Skeletal muscle tissue (tissue), 4 donors: ENCODE data around the gene SKIC8. TPM values are rescaled to one million over a fixed set of nuclear protein-coding genes. Genes with fewer than 3 reads are reported as not detected.

Experiments used
- H3K27ac ChIP-seq: one replicate; pipeline ENCODE4 v1.7.0; 2013; ENCODE audit warnings: mild to moderate bottlenecking, low read depth, low read length, inconsistent platforms
- H3K27me3 ChIP-seq, 3 donors: one replicate each; pipeline ENCODE4 v1.7.0; 2013; ENCODE audit warnings: low read length in 3 of 3; ENCODE audit not compliant: control insufficient read depth in 3 of 3, insufficient read depth in 3 of 3
- H3K36me3 ChIP-seq, 3 donors: one replicate each; pipeline ENCODE4 v1.7.0; 2013; ENCODE audit warnings: low read length in 3 of 3; ENCODE audit not compliant: control insufficient read depth in 3 of 3, insufficient read depth in 3 of 3
- H3K4me1 ChIP-seq, 3 donors: one replicate each; pipeline ENCODE4 v1.7.0; 2013; ENCODE audit warnings: low read length in 3 of 3, mild to moderate bottlenecking in 3 of 3; ENCODE audit not compliant: control insufficient read depth in 3 of 3, insufficient read depth in 3 of 3
- H3K4me3 ChIP-seq, 3 donors: one replicate each; pipeline ENCODE4 v1.7.0; 2013; ENCODE audit warnings: low read length in 3 of 3
- H3K9ac ChIP-seq, 3 donors: one replicate each; pipeline ENCODE4 v1.7.0; 2013; ENCODE audit warnings: low read length in 3 of 3, mild to moderate bottlenecking in 3 of 3, moderate library complexity in 2 of 3, low read depth in 1 of 3
- H3K9me3 ChIP-seq, 3 donors: one replicate each; pipeline ENCODE4 v1.7.0; 2013; ENCODE audit warnings: low read length in 3 of 3; ENCODE audit not compliant: control insufficient read depth in 3 of 3
- total RNA-seq: library from RNA; depleted of rRNA; stranded (reverse); fragments of >200 nt; gene quantifications from one replicate; pipeline ENCODE4 v1.2.3, GENCODE V29; 2014
- donor health status: Osteomylitis.

Gene SKIC8
- total RNA-seq, 1 donor from 2014 or later: 56.9 TPM

DNA sequence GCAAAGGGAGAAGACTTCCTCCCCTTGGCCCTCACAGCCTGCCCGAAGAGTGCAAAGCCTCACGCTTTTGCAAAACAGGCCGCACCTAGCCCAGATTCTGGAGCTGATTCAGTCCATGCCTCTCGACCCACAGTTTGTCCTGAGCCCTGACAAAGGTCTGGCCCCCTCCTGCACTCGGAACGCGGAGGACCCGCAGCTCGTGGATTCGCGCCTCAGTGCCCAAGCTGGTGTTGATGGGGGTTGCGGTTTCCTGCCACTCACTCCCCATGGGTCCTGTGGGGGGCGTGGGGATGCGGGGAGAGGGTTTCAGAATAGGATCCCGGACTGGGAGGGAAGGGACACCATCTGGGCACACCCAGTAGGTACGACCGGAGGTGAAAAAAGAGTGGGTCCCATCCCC is 40.1 kb upstream of the SKIC8 start:
- peaks cover 58 to 65% (median 61%) of the 10 kb centered on the region in 3 donors for H3K27me3 ChIP-seq
- H3K36me3 ChIP-seq: no peaks in the 10 kb centered on the region
- H3K9me3 ChIP-seq: no peaks in the 10 kb centered on the region
- H3K9ac ChIP-seq: no peak overlapping the region
- H3K4me1 ChIP-seq: peaks cover 6 to 11% (median 10%) of the 10 kb centered on the region in 3 donors
- no peak overlapping the region for H3K27ac ChIP-seq
- H3K4me3 ChIP-seq: no peak overlapping the region

DNA sequence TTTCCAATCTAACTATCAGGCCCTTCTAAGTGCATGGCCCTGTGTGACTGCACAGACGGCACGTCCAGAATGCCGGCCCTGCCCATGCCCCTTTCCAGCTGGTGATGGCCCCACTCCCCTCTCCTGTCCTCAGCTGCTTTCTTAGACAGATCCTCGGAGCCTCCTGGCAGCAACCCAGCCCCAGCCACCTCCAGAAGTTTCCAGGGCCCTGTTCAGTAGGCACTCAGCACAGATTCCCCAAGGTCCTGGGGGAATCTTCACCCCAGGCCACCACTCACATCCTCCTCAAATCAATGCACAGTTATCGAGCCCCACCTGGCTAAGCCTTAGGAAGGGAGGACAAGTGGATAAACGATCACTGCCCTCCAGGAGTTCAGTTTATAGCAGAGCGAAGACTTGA is 39.4 kb upstream of the SKIC8 start:
- Histone ChIP-seq H3K27me3 (peaks cover 58 to 65% (median 61%) of the 10 kb centered on the region in 3 donors), H3K4me3 (no peak overlapping the region), H3K36me3 (no peaks in the 10 kb centered on the region), H3K27ac (no peak overlapping the region), H3K4me1 (peaks cover 6 to 11% (median 10%) of the 10 kb centered on the region in 3 donors), H3K9ac (no peak overlapping the region), H3K9me3 (no peaks in the 10 kb centered on the region)

DNA sequence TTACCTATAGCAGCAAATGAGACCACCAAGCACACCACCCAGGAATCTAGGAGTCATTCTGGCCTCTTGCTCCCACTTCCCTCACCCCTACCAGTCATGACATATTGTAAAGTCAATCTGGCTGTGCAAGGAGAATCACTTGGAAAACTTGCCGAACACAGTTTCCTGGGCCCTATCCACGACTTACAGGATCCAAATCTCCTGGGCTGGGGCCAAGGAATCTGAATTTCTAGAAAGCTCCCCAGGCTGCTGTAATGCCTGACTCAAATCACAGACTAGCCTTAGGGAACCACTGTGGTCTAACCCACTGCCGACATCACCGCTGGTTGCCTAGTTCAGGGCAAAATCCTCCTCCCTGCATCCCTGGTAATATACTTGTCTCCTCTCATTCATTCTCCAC is 36.6 kb upstream of the SKIC8 start:
- Histone ChIP-seq H3K4me3 (no peak overlapping the region), H3K9me3 (no peaks in the 10 kb centered on the region), H3K27ac (no peak overlapping the region), H3K27me3 (peaks cover 41 to 55% (median 54%) of the 10 kb centered on the region in 3 donors), H3K36me3 (no peaks in the 10 kb centered on the region), H3K9ac (no peak overlapping the region), H3K4me1 (peaks cover 5 to 8% (median 7%) of the 10 kb centered on the region in 3 donors)

GRCh38 chr15:78334845-78335244 is 35.4 kb upstream of the SKIC8 start:
- H3K27me3 ChIP-seq: peaks cover 32 to 46% (median 44%) of the 10 kb centered on the region in 3 donors
- H3K36me3 ChIP-seq: no peaks in the 10 kb centered on the region
- no peaks in the 10 kb centered on the region for H3K9me3 ChIP-seq
- H3K4me1 ChIP-seq: no peaks in the 10 kb centered on the region
- no peak overlapping the region for H3K9ac ChIP-seq
- H3K4me3 ChIP-seq: no peak overlapping the region
- H3K27ac ChIP-seq: no peak overlapping the region

- no peaks in the 10 kb centered on the region for H3K4me1 ChIP-seq
- no peak overlapping the region for H3K9ac ChIP-seq
- H3K36me3 ChIP-seq: no peaks in the 10 kb centered on the region
- peaks cover 0 to 7% (median 3%) of the 10 kb centered on the region in 3 donors for H3K27me3 ChIP-seq
- H3K27ac ChIP-seq: no peak overlapping the region
- no peak overlapping the region for H3K4me3 ChIP-seq
- H3K9me3 ChIP-seq: no peaks in the 10 kb centered on the region
Measured at GRCh38 chr15:78329625-78330024, 30.2 kb upstream of the SKIC8 start.

- Histone ChIP-seq H3K9me3 (no peaks in the 10 kb centered on the region), H3K36me3 (no peaks in the 10 kb centered on the region), H3K4me1 (peaks cover 0 to 2% (median 0%) of the 10 kb centered on the region in 3 donors), H3K27ac (no peak overlapping the region), H3K27me3 (peaks cover 0 to 4% (median 0%) of the 10 kb centered on the region in 3 donors), H3K4me3 (no peak overlapping the region), H3K9ac (no peak overlapping the region)
Measured at GRCh38 chr15:78327466-78327865, 28.1 kb upstream of the SKIC8 start.

DNA sequence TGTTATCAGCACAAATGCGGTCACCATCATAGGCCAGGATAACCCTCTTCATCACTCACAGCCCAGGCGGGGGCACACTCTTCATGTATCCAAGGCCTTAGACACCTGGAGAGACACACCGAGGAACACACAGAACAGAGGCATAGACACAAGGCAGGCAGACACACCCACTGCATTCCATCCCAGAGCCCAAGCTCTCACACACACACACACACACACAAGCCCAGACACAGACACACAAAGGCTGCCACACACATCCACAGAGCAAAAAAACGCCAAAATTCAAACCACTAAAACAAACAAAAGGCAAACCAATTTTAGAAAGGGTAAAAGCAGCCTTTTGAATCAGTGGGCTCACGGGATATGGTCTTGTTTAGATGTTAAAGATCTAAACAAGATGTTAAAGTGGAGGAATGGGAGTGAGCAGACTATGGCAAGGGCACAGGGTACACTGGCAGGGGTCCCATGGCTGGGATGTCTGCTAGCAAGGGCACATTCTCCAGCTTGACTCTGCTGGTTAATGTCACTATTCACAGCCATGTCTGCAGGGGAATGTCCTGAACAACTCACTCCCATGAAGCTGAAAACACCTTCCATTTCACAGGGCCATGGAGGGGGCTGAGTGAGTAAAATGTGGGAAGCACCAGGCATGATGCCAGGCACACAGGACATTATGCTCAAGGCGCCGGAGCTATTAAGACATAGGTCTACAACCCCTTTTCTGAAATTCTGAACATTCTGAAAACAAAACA is 25.9 kb upstream of the SKIC8 start:
- Histone ChIP-seq H3K36me3 (no peaks in the 10 kb centered on the region), H3K27ac (no peak overlapping the region), H3K4me3 (no peak overlapping the region), H3K27me3 (no peaks in the 10 kb centered on the region), H3K4me1 (peaks cover 0 to 4% (median 2%) of the 10 kb centered on the region in 3 donors), H3K9ac (no peak overlapping the region), H3K9me3 (no peaks in the 10 kb centered on the region)

GRCh38 chr15:78324144-78324543 is 24.7 kb upstream of the SKIC8 start:
- H3K27me3 ChIP-seq: no peaks in the 10 kb centered on the region
- no peak overlapping the region for H3K9ac ChIP-seq
- peaks cover 0 to 4% (median 2%) of the 10 kb centered on the region in 3 donors for H3K4me1 ChIP-seq
- H3K27ac ChIP-seq: no peak overlapping the region
- no peaks in the 10 kb centered on the region for H3K36me3 ChIP-seq
- no peaks in the 10 kb centered on the region for H3K9me3 ChIP-seq
- no peak overlapping the region for H3K4me3 ChIP-seq

- no peak overlapping the region for H3K9ac ChIP-seq
- no peaks in the 10 kb centered on the region for H3K27me3 ChIP-seq
- no peaks in the 10 kb centered on the region for H3K9me3 ChIP-seq
- peaks cover 0 to 4% (median 2%) of the 10 kb centered on the region in 3 donors for H3K4me1 ChIP-seq
- H3K36me3 ChIP-seq: no peaks in the 10 kb centered on the region
- no peak overlapping the region for H3K4me3 ChIP-seq
- no peak overlapping the region for H3K27ac ChIP-seq
Measured at GRCh38 chr15:78323693-78324092, 24.3 kb upstream of the SKIC8 start.

GRCh38 chr15:78322724-78323521 is 23.5 kb upstream of the SKIC8 start:
- Histone ChIP-seq H3K9me3 (no peaks in the 10 kb centered on the region), H3K27me3 (no peaks in the 10 kb centered on the region), H3K36me3 (no peaks in the 10 kb centered on the region), H3K4me1 (peaks cover 0 to 4% (median 2%) of the 10 kb centered on the region in 3 donors), H3K9ac (no peak overlapping the region), H3K4me3 (no peak overlapping the region), H3K27ac (no peak overlapping the region)
